ENCODE data around the gene CHST6. TPM values are rescaled to one million over a fixed set of nuclear protein-coding genes. Genes with fewer than 3 reads are reported as not detected.

CHST6 gene
- polyA plus RNA-seq, 3 donors from 2014 or later: not detected

DNA sequence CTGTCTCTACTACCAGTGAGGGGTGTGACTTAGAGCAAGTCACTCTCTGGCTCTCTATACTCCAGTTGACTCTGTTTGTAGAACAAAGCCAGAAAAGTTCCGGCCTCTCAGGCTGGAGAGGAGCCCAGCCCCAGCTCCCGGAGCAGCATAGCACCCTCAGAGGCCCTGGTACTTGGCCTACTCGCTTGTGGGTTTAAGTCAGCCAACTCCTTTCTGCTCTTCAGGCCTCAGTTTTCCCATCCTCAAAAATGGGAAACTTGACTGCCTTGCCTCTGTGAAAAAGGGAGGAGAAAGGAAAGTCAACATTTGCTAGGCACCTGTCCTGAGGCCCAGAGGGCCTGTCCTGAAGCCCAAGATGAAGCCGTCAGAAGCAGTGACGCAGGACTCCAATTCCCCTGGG, 1.1 kb downstream of the CHST6 start:
- no peak for DNase-seq
- H3K27me3 Mint-ChIP-seq (ENCODE audit: low read depth in 3 of 3): peaks cover 6 to 24% (median 11%) of the 10 kb centered on the region in 3 donors
- H3K27ac Mint-ChIP-seq: no peak overlapping the region
- no peak overlapping the region for H3K4me3 Mint-ChIP-seq
- H3K4me1 Mint-ChIP-seq: peaks cover 8% of the 10 kb centered on the region in 2 donors
- no peaks in the 10 kb centered on the region for H3K36me3 Mint-ChIP-seq
- H3K9me3 Mint-ChIP-seq: no peaks in the 10 kb centered on the region

DNA sequence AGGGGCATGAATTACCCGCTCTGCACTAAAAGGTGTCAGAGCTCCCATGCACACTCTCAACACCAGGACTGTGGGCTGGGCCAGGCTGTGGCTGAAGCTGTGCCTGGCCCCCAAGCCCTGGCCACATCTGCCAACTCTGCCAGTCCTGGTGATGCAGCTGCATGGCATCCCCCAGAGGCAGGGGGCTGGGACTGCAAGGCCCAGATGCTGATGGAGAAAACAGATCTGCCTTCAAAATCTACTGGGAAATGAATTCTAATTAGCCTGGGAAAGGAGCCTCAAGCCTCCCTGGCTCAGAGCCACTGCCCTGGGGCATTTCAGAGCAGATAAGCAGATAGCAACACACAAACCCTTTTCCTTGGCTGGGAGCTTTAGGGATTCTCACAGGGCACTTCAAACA, 3.4 kb downstream of the CHST6 start:
- Mint-ChIP-seq H3K4me3 (no peak overlapping the region), H3K9me3 (peaks cover 0 to 2% (median 0%) of the 10 kb centered on the region in 6 donors), H3K4me1 (peaks cover 8% of the 10 kb centered on the region in 2 donors), H3K27ac (no peak overlapping the region), H3K27me3 (ENCODE audit: low read depth in 3 of 3) (peaks cover 2 to 22% (median 7%) of the 10 kb centered on the region in 3 donors), H3K36me3 (no peaks in the 10 kb centered on the region)
- no peak for DNase-seq

DNA sequence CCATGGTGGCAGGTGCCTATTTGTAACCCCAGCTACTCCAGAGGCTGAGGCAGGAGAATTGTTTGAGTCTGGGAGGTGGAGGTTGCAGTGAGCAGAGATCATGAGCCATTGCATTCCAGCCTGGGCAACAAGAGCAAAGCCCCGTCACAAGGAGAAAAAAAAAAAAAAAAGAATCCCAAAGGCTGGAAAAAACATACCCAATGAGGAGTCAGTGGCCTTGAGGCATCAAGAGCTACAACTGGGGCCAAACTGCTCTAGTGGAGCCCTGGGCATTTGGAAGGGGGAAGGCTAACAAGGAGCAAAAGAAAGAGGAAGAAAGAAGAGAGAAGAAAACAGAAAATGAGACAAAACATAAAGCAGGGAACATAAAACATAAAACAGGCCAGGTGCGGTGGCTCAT, 6.9 kb downstream of the CHST6 start:
- H3K9me3 Mint-ChIP-seq: peaks cover 0 to 2% (median 0%) of the 10 kb centered on the region in 6 donors
- peak overlapping the region in 1 of 6 donors; percentile 67 for H3K27ac Mint-ChIP-seq
- no peak overlapping the region for H3K4me3 Mint-ChIP-seq
- DNase-seq: no peak
- H3K27me3 Mint-ChIP-seq (ENCODE audit: low read depth in 3 of 3): peaks cover 0 to 17% (median 6%) of the 10 kb centered on the region in 3 donors
- peaks cover 0 to 1% of the 10 kb centered on the region in 2 donors for H3K4me1 Mint-ChIP-seq
- no peaks in the 10 kb centered on the region for H3K36me3 Mint-ChIP-seq

DNA sequence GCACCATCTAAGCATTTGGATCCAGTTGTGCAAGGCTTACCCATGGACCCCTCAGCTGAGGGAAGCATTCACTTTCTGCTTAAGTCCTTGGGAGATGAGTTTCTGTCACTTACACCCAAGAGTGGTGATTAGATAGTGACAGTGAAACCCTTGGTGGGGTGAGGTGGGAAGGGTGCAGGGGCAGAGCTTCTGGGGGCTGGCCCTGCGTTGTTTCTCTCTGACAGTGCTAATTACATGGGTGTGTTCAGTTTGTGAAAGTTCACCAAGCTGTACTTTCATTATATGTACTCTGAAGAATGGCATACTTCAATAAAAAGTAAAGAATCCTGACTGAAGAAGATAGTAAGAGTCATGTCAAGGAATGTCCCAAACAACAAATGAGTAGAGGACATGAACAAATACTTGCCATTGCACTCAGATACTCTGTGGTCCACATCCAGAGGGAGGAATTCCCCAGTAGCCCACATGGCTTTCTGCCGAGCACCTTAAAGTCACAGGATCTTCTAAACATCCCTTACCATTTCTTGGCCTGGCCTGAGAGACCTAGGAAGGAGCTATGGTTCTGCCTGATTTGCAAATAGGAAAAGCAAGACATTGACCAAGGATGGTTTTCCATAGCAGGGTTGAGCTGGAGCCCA, 8.4 kb downstream of the CHST6 start:
- no peak for DNase-seq
- no peaks in the 10 kb centered on the region for H3K36me3 Mint-ChIP-seq
- H3K27me3 Mint-ChIP-seq (ENCODE audit: low read depth in 3 of 3): peaks cover 0 to 15% (median 6%) of the 10 kb centered on the region in 3 donors
- H3K27ac Mint-ChIP-seq: no peak overlapping the region
- peaks cover 0 to 1% of the 10 kb centered on the region in 2 donors for H3K4me1 Mint-ChIP-seq
- H3K4me3 Mint-ChIP-seq: no peak overlapping the region
- peaks cover 0 to 2% (median 0%) of the 10 kb centered on the region in 6 donors for H3K9me3 Mint-ChIP-seq

DNA sequence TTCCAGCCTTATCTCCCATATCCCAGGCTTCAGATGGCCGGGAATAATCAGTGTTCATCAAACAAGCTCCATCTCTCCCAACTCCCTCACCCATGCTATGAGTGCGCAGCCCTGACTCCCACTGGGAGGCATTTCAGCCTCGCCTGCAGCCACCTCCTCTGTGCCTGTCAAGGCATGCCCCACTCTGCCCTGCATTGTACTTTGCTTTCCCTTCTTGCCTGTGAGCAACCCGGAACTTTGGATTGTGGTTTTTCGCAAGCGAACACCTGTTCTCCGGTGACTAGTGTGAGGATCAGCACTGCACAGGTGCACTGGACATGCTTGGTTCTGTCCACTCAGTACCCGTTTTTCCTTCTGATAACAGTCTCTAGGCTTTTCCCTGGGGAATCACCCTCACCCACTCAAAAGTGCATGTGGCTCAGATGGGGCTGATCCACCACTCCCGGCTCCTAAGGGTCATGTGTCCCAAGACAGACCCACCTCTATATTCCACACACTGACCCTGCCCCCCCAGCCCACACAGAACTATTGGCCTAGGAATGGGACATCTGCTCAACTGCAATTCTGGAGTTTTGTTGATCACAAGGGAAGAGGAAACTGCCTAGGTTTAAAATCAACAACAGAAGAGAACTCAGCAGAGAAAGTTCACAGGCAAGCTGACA, 9.1 kb downstream of the CHST6 start:
- no peak overlapping the region for H3K4me3 Mint-ChIP-seq
- H3K9me3 Mint-ChIP-seq: peaks cover 0 to 2% (median 0%) of the 10 kb centered on the region in 6 donors
- H3K27me3 Mint-ChIP-seq (ENCODE audit: low read depth in 3 of 3): peaks cover under 1 to 18% (median 8%) of the 10 kb centered on the region in 3 donors
- DNase-seq: no peak
- peaks cover 0 to 1% of the 10 kb centered on the region in 2 donors for H3K4me1 Mint-ChIP-seq
- no peaks in the 10 kb centered on the region for H3K36me3 Mint-ChIP-seq
- H3K27ac Mint-ChIP-seq: no peak overlapping the region

DNA sequence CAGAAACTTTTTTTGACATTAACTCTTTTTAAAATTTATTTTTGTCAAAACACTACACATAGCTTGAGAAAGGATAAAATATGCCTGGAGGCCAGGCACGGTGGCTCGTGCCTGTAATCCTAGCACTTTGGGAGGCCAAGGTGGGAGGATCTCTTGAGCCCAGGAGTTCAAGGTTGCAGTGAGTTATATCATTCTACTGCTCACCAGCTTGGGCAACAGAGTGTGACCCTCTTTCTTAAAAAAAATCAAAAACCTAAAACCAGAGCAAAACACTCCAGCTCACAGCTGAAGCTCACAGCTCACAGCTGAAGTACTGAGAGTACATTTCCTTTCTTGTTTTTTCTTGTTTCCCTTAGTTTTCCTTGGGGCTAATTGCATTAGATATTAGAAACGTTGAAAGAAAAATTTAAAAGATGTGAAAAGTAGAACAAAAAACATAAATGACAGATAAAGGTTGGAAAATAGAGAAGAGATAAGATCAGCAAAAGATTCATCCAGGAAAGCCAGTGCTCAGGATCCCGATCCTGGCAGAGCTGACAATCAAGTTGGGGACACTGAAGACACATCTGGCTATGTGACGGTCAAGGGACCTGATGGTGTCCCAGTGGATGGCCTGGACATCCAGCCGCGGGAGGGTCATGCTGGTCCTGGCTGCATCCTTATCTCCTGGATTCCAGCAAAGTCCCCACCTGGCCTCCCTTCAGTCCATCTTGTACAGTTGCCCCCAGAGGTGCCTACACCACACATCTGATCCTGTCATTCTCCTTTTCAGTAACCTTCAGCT, 9.8 kb downstream of the CHST6 start:
- H3K27ac Mint-ChIP-seq: no peak overlapping the region
- no peak overlapping the region for H3K4me3 Mint-ChIP-seq
- H3K4me1 Mint-ChIP-seq: peaks cover 0 to 1% of the 10 kb centered on the region in 2 donors
- H3K36me3 Mint-ChIP-seq: no peaks in the 10 kb centered on the region
- no peak for DNase-seq
- peaks cover 0 to 2% (median 0%) of the 10 kb centered on the region in 6 donors for H3K9me3 Mint-ChIP-seq
- H3K27me3 Mint-ChIP-seq (ENCODE audit: low read depth in 3 of 3): peaks cover 2 to 18% (median 8%) of the 10 kb centered on the region in 3 donors

DNA sequence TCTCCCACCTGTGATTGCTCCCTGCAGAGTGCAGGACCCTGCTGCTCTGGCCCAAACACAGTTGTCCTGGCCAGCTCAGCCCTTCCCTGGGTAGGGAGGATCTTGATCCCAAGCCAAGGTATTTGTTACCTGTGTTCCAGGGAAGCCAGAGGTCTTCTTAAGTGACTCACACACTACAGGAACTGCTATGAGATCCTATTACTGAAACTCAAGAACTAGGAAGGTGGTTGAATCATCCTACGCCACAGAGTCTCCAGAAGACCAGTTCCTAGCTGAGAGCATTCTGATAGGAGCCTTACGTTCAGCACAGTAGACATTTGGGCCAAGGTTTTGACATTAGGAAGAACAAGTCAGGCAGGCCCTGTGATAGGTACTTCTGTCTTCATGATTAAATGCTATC, 12.0 kb downstream of the CHST6 start:
- peaks cover 2 to 18% (median 8%) of the 10 kb centered on the region in 3 donors for H3K27me3 Mint-ChIP-seq (ENCODE audit: low read depth in 3 of 3)
- H3K36me3 Mint-ChIP-seq: no peaks in the 10 kb centered on the region
- H3K4me3 Mint-ChIP-seq: no peak overlapping the region
- peaks cover 0 to 1% of the 10 kb centered on the region in 2 donors for H3K4me1 Mint-ChIP-seq
- DNase-seq: no peak
- H3K9me3 Mint-ChIP-seq: no peaks in the 10 kb centered on the region
- no peak overlapping the region for H3K27ac Mint-ChIP-seq

DNA sequence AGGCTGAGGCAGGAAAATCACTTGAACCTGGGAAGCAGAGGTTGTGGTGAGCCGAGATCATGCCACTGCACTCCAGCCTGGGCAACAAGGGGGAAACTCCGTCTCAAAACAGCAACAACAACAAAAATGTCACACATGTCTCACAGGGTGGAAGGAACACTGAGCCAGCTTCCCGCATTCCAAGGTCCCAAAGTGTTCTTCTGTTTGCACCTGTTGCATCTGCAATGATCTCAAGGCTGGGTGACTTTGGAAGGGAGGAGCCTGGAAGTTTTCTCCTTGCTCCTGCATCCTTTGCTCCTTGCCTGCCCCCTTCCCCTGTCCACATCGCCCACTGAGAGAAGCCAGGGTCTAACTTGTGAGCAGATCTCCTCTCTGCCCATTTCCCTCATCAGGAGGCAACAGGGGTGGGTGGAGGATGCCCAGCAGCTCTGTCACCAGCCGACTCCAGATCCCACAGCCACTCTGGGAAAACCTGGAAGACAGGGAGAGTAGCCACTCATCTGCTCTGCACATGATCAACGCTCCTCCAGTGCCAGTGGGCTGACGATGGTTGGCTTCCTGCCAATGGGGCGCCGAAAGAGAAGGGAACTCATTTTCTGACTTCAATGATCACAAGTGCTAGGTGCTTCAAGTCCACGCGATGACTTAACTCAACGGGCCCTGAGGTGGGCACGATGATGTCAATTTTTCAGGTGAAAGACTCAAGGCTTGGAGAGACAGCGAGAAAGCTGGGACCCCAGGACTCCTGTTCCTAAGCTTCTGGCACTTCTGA, 12.6 kb downstream of the CHST6 start:
- Mint-ChIP-seq H3K27me3 (ENCODE audit: low read depth in 3 of 3) (peaks cover 2 to 14% (median 6%) of the 10 kb centered on the region in 3 donors), H3K9me3 (no peaks in the 10 kb centered on the region), H3K27ac (no peak overlapping the region), H3K36me3 (no peaks in the 10 kb centered on the region), H3K4me1 (peaks cover 0 to 1% of the 10 kb centered on the region in 2 donors), H3K4me3 (no peak overlapping the region)
- DNase-seq: no peak

DNA sequence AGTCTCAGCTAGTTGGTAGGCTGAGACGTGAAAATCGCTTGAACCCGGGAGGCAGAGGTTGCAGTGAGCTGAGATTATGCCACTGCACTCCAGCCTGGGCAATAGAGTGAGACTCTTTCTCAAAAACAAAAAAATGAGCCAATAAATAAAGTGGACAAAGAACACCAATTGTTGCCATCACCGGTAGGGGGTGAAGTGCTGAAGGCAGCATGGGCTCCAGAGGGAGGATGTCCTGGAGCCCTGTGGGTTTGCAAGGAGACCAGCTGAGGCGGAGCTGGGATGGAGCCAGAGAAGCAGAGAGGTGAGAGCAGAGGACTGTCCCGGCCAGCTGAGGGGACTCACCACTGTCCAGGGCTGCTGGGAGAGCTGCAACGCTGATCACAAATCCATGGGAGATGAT, 13.8 kb downstream of the CHST6 start:
- no peak overlapping the region for H3K4me3 Mint-ChIP-seq
- peaks cover 0 to 1% of the 10 kb centered on the region in 2 donors for H3K4me1 Mint-ChIP-seq

DNA sequence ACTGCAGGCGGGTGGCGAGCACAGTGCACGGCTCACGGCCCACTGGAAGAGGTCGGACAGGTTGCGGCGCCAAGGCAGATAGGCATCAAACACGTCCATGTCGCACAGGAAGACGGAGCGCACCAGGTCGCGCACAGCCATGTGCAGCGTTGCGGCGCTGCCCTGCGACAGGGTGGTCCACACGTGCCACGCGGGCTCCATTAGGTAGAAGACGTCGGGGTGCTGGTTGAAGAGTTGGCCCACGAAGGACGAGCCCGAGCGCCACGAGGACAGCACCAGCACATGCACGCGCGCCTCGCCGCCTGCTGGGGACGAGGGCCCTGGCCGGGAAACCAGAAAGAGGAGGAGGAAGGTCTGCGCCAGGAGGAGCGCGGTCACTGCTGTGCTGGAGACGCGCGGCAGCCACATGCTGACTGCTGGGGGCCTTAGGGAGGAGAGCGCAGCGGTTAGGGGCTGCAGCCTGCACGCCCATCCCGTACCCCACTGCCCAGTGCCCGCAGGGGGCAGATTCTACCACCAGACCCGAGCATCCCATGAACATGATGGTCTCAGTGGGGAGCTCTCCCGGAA, 15.7 kb downstream of the CHST6 start:
- no peak for DNase-seq
- no peaks in the 10 kb centered on the region for H3K4me1 Mint-ChIP-seq
- H3K36me3 Mint-ChIP-seq: no peaks in the 10 kb centered on the region
- H3K9me3 Mint-ChIP-seq: no peaks in the 10 kb centered on the region
- peaks cover 2 to 5% (median 2%) of the 10 kb centered on the region in 3 donors for H3K27me3 Mint-ChIP-seq (ENCODE audit: low read depth in 3 of 3)
- no peak overlapping the region for H3K4me3 Mint-ChIP-seq
- H3K27ac Mint-ChIP-seq: no peak overlapping the region

More for the DNA sequence above, 13.8 kb downstream of the CHST6 start:
- Mint-ChIP-seq H3K27ac (no peak overlapping the region), H3K27me3 (ENCODE audit: low read depth in 3 of 3) (peaks cover 2 to 10% (median 4%) of the 10 kb centered on the region in 3 donors), H3K36me3 (no peaks in the 10 kb centered on the region), H3K9me3 (no peaks in the 10 kb centered on the region)
- no peak for DNase-seq

DNA sequence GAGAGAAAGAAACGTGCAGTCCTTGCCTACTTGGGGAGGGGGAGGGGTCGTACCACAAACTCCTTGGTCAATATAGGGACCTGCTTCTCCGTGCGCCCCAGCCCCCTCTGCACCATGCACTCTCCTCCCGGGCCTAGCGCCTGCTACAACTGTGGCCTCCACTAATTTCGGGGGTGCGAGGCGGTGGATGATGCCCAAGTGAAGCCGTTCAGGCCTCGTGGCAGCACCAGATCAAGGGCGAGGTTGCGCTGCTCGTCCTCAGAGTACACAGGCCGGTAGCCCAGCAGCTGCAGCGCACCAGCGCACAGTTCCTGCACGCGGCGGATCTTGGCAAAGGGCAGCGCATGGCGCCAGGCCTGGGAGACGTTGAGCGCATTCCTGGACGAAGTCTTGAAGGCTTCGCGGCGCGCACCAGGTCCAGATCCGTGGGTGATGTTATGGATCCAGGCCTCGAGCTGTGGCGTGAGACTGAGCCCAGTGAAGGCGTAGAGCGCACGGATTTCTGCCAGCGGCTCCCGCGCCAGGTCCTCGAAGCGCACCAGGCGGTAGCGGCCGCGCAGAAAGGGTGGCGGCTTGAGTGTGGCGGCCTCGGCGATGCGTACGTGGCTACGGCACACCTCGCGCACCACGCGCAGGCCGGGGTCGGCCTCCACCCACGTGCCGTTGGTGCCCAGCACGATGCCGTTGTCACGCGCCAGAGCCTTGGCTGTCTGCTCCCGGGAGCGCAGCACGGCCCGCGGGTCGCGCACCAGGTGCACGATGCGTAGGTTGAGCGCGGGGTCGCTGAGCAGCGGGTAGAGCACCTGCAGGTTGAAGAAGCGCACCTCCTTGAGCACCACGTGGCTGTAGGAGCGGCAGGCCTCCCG, 16.5 kb downstream of the CHST6 start:
- H3K9me3 Mint-ChIP-seq: no peaks in the 10 kb centered on the region
- DNase-seq: no peak
- no peak overlapping the region for H3K4me3 Mint-ChIP-seq
- peaks cover 2 to 5% (median 2%) of the 10 kb centered on the region in 3 donors for H3K27me3 Mint-ChIP-seq (ENCODE audit: low read depth in 3 of 3)
- H3K27ac Mint-ChIP-seq: no peak overlapping the region
- no peaks in the 10 kb centered on the region for H3K36me3 Mint-ChIP-seq
- no peaks in the 10 kb centered on the region for H3K4me1 Mint-ChIP-seq

DNA sequence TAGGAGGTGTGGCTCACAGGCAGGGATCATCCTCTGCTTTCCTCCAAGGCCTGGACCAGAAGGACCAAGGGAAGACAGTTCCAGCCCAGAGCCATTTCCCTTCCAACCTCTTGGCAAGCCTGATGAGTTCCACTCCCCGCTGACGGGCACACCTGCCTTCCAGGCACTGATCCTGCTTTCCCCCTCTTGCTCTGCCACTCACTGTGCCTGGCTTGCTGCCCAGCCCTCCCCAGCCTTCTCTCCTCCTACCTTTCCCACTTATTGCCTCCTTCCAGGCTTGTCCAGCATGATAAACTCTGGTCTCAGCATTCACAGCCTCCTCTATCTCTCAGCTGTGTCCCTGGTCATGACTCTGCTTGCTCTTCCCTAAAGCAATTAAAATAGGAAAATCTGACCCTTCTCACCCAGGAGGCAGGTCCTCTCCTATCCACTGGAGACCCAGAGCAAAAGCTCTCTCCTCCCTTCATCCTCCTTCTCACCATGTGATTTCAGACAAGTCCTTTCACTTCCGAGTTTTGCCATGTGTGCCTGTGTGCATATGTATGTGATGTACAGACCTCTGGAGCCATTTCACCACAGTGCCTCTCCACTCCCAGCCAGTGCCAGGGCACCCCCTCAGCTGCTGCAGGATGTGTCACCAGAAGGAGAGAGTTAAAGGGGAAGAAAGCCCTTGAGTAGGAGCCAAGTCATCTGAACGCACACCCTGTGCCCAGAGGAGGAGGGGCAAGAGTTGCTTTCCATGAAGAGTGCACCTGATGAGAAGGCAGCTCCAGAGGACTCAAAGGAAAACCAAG, 17.4 kb downstream of the CHST6 start:
- H3K4me1 Mint-ChIP-seq: no peaks in the 10 kb centered on the region
- peaks cover 2 to 5% (median 3%) of the 10 kb centered on the region in 3 donors for H3K27me3 Mint-ChIP-seq (ENCODE audit: low read depth in 3 of 3)
- no peaks in the 10 kb centered on the region for H3K36me3 Mint-ChIP-seq
- no peak overlapping the region for H3K4me3 Mint-ChIP-seq
- no peaks in the 10 kb centered on the region for H3K9me3 Mint-ChIP-seq
- no peak overlapping the region for H3K27ac Mint-ChIP-seq
- no peak for DNase-seq

Measured in immature natural killer cell (primary cell).